ENCODE results near the gene KCNIP3.

KCNIP3 gene

GRCh38 chr2:95347681-95348608, 50.8 kb downstream of the KCNIP3 start:
- TF ChIP-seq ZFX (IDR thresholded peaks at IDR 0.05) (no peak), CTCF (conservative IDR thresholded peaks at IDR 0.05) (no peak)
- no peak overlapping the region for H3K27ac ChIP-seq

- H3K27ac ChIP-seq, result no peak overlapping the region
- TF ChIP-seq ZFX (IDR thresholded peaks at IDR 0.05) (no peak), CTCF (conservative IDR thresholded peaks at IDR 0.05) (no peak)
Measured at GRCh38 chr2:95348609-95349567, 51.7 kb downstream of the KCNIP3 start.

GRCh38 chr2:95349568-95350322, 52.6 kb downstream of the KCNIP3 start:
- H3K27ac ChIP-seq, result no peak overlapping the region
- no peak for TF ChIP-seq CTCF (conservative IDR thresholded peaks at IDR 0.05)
- TF ChIP-seq ZFX (IDR thresholded peaks at IDR 0.05), result no peak

GRCh38 chr2:95350368-95350767, 53.2 kb downstream of the KCNIP3 start:
- H3K27ac ChIP-seq, result no peak overlapping the region
- TF ChIP-seq ZFX (IDR thresholded peaks at IDR 0.05) (no peak), CTCF (conservative IDR thresholded peaks at IDR 0.05) (no peak)

- no peak overlapping the region for H3K27ac ChIP-seq
- TF ChIP-seq ZFX (IDR thresholded peaks at IDR 0.05) (no peak), CTCF (conservative IDR thresholded peaks at IDR 0.05) (no peak)
Measured at GRCh38 chr2:95350774-95351597, 53.8 kb downstream of the KCNIP3 start.

- no peak overlapping the region for H3K27ac ChIP-seq
- TF ChIP-seq ZFX (IDR thresholded peaks at IDR 0.05) (no peak), CTCF (conservative IDR thresholded peaks at IDR 0.05) (no peak)
Measured at GRCh38 chr2:95351598-95351915, 54.4 kb downstream of the KCNIP3 start.

All from C4-2B (cell line).